ENCODE measurements around the gene TRAK1. TPM values are rescaled to one million over a fixed set of nuclear protein-coding genes. Genes with fewer than 3 reads are reported as not detected.

The TRAK1 gene
- total RNA-seq, 4 donors from 2014 or later = 14.3 to 37.5 (median 21.4) TPM

DNA sequence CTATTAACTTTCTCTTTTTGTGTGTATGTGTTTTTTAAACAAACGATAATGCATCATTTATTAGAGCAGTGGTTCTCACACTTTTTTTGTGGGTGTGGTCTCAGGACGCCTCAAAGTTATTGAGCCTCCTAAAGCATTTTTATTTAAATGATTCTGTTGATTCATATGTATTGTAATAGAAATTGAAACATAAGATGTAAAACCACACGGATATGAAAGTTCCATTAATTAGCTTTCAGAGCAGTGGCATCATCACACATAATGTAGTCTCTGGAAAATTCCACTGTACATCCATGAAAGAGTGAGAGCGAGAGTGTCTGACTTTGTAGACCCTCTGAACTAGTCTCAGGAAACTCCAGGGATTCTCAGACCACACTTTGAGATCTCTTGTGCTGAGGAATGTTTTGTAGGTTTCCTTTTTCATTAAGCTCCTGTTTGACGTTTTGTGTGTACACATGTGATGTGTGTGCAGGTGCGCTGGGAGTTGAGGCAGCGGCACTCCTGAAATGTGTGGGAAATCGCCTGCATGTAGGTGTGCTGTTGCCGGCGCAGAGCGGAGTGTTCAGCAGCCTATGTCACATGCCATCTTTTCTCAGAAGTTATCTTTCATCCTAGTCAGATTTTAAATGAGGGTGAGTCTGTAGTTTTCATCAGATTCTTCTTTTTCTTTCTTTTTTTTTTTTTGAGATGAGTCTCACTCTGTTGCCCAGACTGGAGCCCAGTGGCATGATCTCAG, 5.3 kb upstream of the TRAK1 start:
- DNase-seq = no peak
- intact Hi-C loops (cut with DNase I; ENCODE audit: low total_unique reads) = no loop called here
- TF ChIP-seq, protein P1, sequence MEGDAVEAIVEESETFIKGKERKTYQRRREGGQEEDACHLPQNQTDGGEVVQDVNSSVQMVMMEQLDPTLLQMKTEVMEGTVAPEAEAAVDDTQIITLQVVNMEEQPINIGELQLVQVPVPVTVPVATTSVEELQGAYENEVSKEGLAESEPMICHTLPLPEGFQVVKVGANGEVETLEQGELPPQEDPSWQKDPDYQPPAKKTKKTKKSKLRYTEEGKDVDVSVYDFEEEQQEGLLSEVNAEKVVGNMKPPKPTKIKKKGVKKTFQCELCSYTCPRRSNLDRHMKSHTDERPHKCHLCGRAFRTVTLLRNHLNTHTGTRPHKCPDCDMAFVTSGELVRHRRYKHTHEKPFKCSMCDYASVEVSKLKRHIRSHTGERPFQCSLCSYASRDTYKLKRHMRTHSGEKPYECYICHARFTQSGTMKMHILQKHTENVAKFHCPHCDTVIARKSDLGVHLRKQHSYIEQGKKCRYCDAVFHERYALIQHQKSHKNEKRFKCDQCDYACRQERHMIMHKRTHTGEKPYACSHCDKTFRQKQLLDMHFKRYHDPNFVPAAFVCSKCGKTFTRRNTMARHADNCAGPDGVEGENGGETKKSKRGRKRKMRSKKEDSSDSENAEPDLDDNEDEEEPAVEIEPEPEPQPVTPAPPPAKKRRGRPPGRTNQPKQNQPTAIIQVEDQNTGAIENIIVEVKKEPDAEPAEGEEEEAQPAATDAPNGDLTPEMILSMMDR (IDR thresholded peaks at IDR 0.05) = no peak
- no peak for TF ChIP-seq POLR2A (IDR thresholded peaks at IDR 0.05)
- H3K27me3 ChIP-seq = no peaks in the 10 kb centered on the region
- no peaks in the 10 kb centered on the region for H3K4me1 ChIP-seq
- H3K27ac ChIP-seq = no peak overlapping the region
- no peaks in the 10 kb centered on the region for H3K36me3 ChIP-seq
- no peaks in the 10 kb centered on the region for H3K9me3 ChIP-seq
- no peak overlapping the region for H3K4me3 ChIP-seq

DNA sequence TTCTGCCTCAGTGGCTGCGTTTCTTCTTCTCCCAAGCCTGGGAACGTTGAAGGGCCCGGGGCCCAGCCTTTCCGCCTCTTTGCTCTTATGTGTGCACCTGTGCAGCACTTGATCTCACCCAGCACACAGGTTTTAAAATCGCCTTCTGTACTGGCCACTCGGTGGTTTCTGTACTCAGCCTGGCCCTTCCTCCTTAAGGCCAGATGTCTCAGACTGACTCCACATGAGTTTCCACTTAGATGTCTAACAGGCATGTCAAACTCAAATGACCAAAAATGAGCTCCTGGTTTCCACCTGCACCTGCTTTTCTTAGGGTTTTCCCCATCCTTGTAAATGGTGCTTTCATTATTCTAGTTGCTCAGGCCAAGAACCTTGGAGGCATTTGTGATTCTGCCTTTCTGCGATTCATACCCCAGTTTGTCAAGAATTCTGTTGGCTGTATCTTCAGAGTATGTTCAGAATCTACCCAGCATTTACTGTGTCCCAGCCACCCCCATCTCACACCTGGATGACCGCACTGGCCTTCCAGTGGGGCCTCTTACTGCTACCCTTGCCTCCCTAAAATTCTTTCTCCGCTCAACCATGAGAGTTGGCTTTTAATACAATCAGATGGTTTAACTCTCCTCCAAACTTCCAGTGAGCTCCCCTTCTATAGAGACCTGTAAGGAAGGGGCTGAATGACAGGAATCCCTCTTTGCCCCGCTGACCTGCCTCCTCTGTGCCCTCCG, 2.2 kb upstream of the TRAK1 start:
- Histone ChIP-seq H3K36me3 (no peaks in the 10 kb centered on the region), H3K4me3 (no peak overlapping the region), H3K27ac (no peak overlapping the region), H3K27me3 (no peaks in the 10 kb centered on the region), H3K9me3 (no peaks in the 10 kb centered on the region), H3K4me1 (no peaks in the 10 kb centered on the region)
- no peak for TF ChIP-seq POLR2A (IDR thresholded peaks at IDR 0.05)
- intact Hi-C loops (cut with DNase I; ENCODE audit: low total_unique reads) = no loop called here
- no peak for DNase-seq

DNA sequence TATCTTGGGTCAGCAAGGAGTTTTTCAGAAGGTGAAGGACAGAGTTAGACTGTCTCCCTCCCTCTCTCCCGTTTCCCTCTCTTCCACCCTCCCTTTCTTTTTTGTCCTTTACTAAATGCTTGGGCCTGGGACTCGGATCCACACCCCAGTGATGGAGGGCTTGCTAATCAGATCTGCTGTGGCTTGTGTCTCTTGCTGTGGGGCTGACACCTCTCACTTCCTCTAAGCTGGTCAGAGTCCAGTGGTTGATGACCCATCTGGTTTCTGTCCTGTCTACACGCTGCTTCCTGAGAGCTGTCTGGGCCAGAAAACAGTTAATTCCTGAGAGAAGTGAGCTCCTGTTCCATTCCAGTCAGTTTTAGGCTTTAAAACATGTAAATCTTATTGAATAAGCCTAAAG, 849 bp downstream of the TRAK1 start:
- H3K27me3 ChIP-seq = no peaks in the 10 kb centered on the region
- peaks cover 0 to under 1% of the 10 kb centered on the region in 2 donors for H3K4me1 ChIP-seq
- no peaks in the 10 kb centered on the region for H3K9me3 ChIP-seq
- no peak overlapping the region for H3K27ac ChIP-seq
- intact Hi-C loops (cut with DNase I; ENCODE audit: low total_unique reads) = loop anchor here (5.0 to 10.0 kb wide), 2 partner anchors 197 to 460 kb away; no protein-coding TSS in a partner anchor
- no peak for DNase-seq
- no peak overlapping the region for H3K4me3 ChIP-seq
- no peaks in the 10 kb centered on the region for H3K36me3 ChIP-seq
- TF ChIP-seq, protein P1 (IDR thresholded peaks at IDR 0.05) = no peak
- TF ChIP-seq POLR2A (IDR thresholded peaks at IDR 0.05) = no peak

DNA sequence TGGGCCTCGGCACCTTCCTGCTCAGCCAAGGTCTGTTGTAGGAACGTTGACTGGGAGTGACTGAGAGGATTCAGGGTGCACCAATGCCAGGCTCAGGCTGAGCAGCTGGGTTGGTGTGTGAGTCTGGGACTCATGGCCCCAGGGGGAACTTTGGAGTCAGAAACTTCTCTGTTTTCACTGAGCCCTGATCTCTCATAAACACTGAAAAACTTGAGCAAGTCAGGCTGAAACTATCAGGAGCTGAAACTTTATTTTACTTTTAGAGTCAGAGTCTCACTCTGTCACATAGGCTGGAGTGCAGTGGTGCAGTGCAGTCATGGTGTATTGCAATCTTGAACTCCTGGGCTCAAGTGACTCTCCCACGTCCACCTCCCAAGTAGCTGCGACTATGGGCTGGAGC, 3.0 kb downstream of the TRAK1 start:
- Histone ChIP-seq H3K9me3 (no peaks in the 10 kb centered on the region), H3K27ac (no peak overlapping the region), H3K4me1 (peaks cover 0 to 15% of the 10 kb centered on the region in 2 donors), H3K4me3 (no peak overlapping the region), H3K27me3 (no peaks in the 10 kb centered on the region), H3K36me3 (no peaks in the 10 kb centered on the region)
- intact Hi-C loops (cut with DNase I; ENCODE audit: low total_unique reads) = loop anchor here (5.0 to 10.0 kb wide), 2 partner anchors 199 to 458 kb away; no protein-coding TSS in a partner anchor
- TF ChIP-seq, protein P1 (IDR thresholded peaks at IDR 0.05) = no peak
- no peak for TF ChIP-seq POLR2A (IDR thresholded peaks at IDR 0.05)
- no peak for DNase-seq

DNA sequence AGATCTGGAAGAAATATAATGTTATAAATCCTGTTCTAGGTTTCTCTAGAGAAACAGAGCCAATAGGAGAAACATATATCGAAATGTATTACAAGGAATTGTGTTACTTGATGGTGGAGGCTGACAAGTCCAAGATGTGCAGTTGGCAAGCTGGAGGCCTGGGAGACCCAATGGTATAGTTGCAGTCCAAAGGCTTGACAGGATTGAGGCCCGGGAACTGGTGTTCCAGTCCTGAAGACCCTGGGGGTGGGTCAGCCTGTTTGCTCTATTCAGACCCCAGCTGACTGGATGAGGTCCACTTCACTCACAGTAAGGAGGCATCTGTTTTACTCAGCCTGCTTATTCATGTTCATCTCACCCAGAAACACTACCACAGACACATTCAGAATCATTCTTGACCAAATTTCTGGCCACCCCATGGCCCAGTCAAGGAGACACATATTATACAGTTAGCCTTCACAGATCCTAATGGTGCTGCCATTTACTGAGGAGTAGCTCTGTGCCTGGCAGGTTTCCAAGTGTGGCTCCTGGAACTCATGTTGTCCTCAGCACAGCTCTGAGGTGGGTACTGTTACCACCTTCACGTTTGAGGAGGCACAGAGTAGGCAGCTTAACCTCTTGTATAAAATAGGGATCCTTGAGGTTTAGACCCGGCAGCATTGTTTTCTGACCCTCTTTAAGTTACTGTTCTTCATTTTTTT, 3.7 kb downstream of the TRAK1 start:
- Histone ChIP-seq H3K4me1 (peaks cover 0 to 15% of the 10 kb centered on the region in 2 donors), H3K27ac (no peak overlapping the region), H3K36me3 (no peaks in the 10 kb centered on the region), H3K9me3 (no peaks in the 10 kb centered on the region), H3K27me3 (no peaks in the 10 kb centered on the region), H3K4me3 (no peak overlapping the region)
- intact Hi-C loops (cut with DNase I; ENCODE audit: low total_unique reads) = loop anchor here (5.0 to 10.0 kb wide), 2 partner anchors 200 to 457 kb away; no protein-coding TSS in a partner anchor
- no peak for TF ChIP-seq POLR2A (IDR thresholded peaks at IDR 0.05)
- TF ChIP-seq, protein P1 (IDR thresholded peaks at IDR 0.05) = no peak
- no peak for DNase-seq
